GM23338 (cell line): ENCODE measurements around the gene GFAP. TPM values are rescaled to one million over a fixed set of nuclear protein-coding genes. Genes with fewer than 3 reads are reported as not detected.

Source experiments
- ATAC-seq: fragments of 200-7000 bp; cut with Tn5 transposase; 3 replicates; pipeline ENCODE4 v1.9.1; 2020
- DNase-seq: peaks from one replicate; pipeline ENCODE4 v3.0.0-alpha.2; 2015; ENCODE audit warnings: low spot score
- H2AFZ ChIP-seq: fragments of 200-600 bp; sonication (generic); 2 replicates; pipeline ENCODE4 v1.8.0; 2016; ENCODE audit warnings: antibody characterized with exemption, mild to moderate bottlenecking, moderate library complexity
- H3F3A ChIP-seq: fragments of 200-600 bp; sonication (generic); replicated peaks from 2 replicates; pipeline ENCODE4 v1.8.0; 2017; ENCODE audit warnings: antibody characterized with exemption, mixed run types, low read depth
- H3K27ac ChIP-seq: fragments of 200-600 bp; sonication (generic); 2 replicates; pipeline ENCODE4 v1.6.1; 2016; ENCODE audit warnings: low read depth
- H3K27me3 ChIP-seq: fragments of 200-600 bp; sonication (generic); 2 replicates; pipeline ENCODE4 v1.8.0; 2016; ENCODE audit warnings: mild to moderate bottlenecking, mixed run types, moderate library complexity; ENCODE audit not compliant: insufficient read depth
- H3K36me3 ChIP-seq: fragments of 200-600 bp; sonication (generic); 2 replicates; pipeline ENCODE4 v1.8.0; 2016; ENCODE audit warnings: mild to moderate bottlenecking; ENCODE audit not compliant: insufficient read depth
- H3K4me1 ChIP-seq: fragments of 200-600 bp; sonication (generic); 2 replicates; pipeline ENCODE4 v1.8.0; 2016; ENCODE audit warnings: mild to moderate bottlenecking, moderate library complexity; ENCODE audit not compliant: insufficient read depth
- H3K4me2 ChIP-seq: fragments of 200-600 bp; sonication (generic); 2 replicates; pipeline ENCODE4 v1.7.1; 2017; ENCODE audit warnings: mixed run types
- H3K4me3 ChIP-seq: fragments of 200-600 bp; sonication (generic); 2 replicates; pipeline ENCODE4 v1.6.1; 2016; ENCODE audit warnings: mixed run types
- H3K79me2 ChIP-seq: fragments of 200-600 bp; sonication (generic); replicated peaks from 2 replicates; pipeline ENCODE4 v1.8.0; 2017; ENCODE audit warnings: mild to moderate bottlenecking; ENCODE audit not compliant: insufficient read depth
- H3K9me2 ChIP-seq: fragments of 200-600 bp; sonication (generic); 2 replicates; pipeline ENCODE4 v1.8.0; 2017; ENCODE audit not compliant: insufficient read depth
- H4K20me1 ChIP-seq: fragments of 200-600 bp; sonication (generic); replicated peaks from 2 replicates; pipeline ENCODE4 v1.8.0; 2017; ENCODE audit warnings: mild to moderate bottlenecking; ENCODE audit not compliant: insufficient read depth
- H3K27ac Mint-ChIP-seq: 2 replicates; pipeline ENCODE4 v1.8.0; 2020; ENCODE audit warnings: inconsistent platforms, mild to moderate bottlenecking, moderate library complexity, mixed read lengths
- H3K27me3 Mint-ChIP-seq: 3 replicates; pipeline ENCODE4 v1.8.0; 2022; ENCODE audit warnings: low read depth, mild to moderate bottlenecking, moderate library complexity, mixed read lengths, inconsistent platforms; ENCODE audit not compliant: insufficient read depth, poor library complexity
- H3K36me3 Mint-ChIP-seq: 3 replicates; pipeline ENCODE4 v1.8.0; 2021; ENCODE audit warnings: low read depth, mild to moderate bottlenecking, inconsistent platforms, moderate library complexity, mixed read lengths
- H3K4me1 Mint-ChIP-seq: 3 replicates; pipeline ENCODE4 v1.8.0; 2020; ENCODE audit warnings: mild to moderate bottlenecking, inconsistent platforms, mixed read lengths
- H3K4me3 Mint-ChIP-seq: 3 replicates; pipeline ENCODE4 v1.8.0; 2021; ENCODE audit warnings: moderate library complexity, mild to moderate bottlenecking, inconsistent platforms, mixed read lengths
- H3K9me3 Mint-ChIP-seq: 3 replicates; pipeline ENCODE4 v1.8.0; 2020; ENCODE audit warnings: moderate library complexity, mild to moderate bottlenecking, inconsistent platforms, mixed read lengths
- CREB1 ChIP-seq: fragments of 250-450 bp; sonication (Bioruptor Pico); IDR thresholded peaks from 2 replicates; pipeline ENCODE4 v1.5.0; 2020; ENCODE audit warnings: low read depth, mild to moderate bottlenecking, moderate library complexity
- CTCF ChIP-seq, 2 experiments: fragments of 200-600 bp in 1 of 2; sonication (generic) in 1 of 2; conservative IDR thresholded peaks; 2 replicates each; pipeline versions ENCODE4 v1.5.1 to v1.6.1; 2016 to 2017; ENCODE audit warnings: antibody characterized with exemption in 2 of 2, low read depth in 2 of 2, mild to moderate bottlenecking in 2 of 2, moderate library complexity in 1 of 2
- EZH2 ChIP-seq: fragments of 200-600 bp; sonication (generic); IDR thresholded peaks from one replicate; pipeline ENCODE4 v1.8.0; 2017; ENCODE audit warnings: antibody characterized with exemption, mild to moderate bottlenecking, low read depth; ENCODE audit not compliant: unreplicated experiment
- EZH2phosphoT487 ChIP-seq: fragments of 200-600 bp; sonication (generic); IDR thresholded peaks from one replicate; pipeline ENCODE4 v1.8.1; 2018; ENCODE audit warnings: antibody characterized with exemption; ENCODE audit not compliant: unreplicated experiment
- JUNB ChIP-seq: IDR thresholded peaks from one replicate; pipeline ENCODE4 v1.6.1; 2016; ENCODE audit warnings: antibody characterized with exemption; ENCODE audit not compliant: unreplicated experiment
- REST ChIP-seq: IDR thresholded peaks from one replicate; pipeline ENCODE4 v1.6.1; 2018; ENCODE audit warnings: antibody characterized with exemption; ENCODE audit not compliant: unreplicated experiment
- ZNF462 ChIP-seq: fragments of 250-450 bp; sonication (Bioruptor Pico); IDR thresholded peaks from 2 replicates; pipeline ENCODE4 v1.5.0; 2020; ENCODE audit warnings: mild to moderate bottlenecking, moderate library complexity
- polyA plus RNA-seq: library from polyadenylated mRNA; unstranded; fragments of >200 nt; fragmentation: Nextera tagmentation; extraction: Ambion mirVana; gene quantifications from 2 replicates; pipeline ENCODE4 v1.2.1, GENCODE V29; 2016
- total RNA-seq: library from RNA; depleted of rRNA; stranded (reverse); fragments of >200 nt; shearing (Covaris generic); gene quantifications from 2 replicates; pipeline ENCODE4 v1.2.3, GENCODE V29; 2014

GFAP gene
- total and polyA plus RNA-seq, 2 experiments from 2014 or later: 0.15 to 5.1 TPM

- H3K4me1 ChIP-seq: peaks cover 14% of the 10 kb centered on the region; the same call in 1 of the 2 replicates
- TF ChIP-seq ZNF462 (no peak), CTCF (conservative IDR thresholded peaks at IDR 0.05; ENCODE audit: low read depth in 2 of 2) (no peak), JUNB (no peak), REST (no peak), CREB1 (no peak), EZH2 (no peak), EZH2phosphoT487 (no peak)
- peaks cover 17% of the 10 kb centered on the region for H3K4me1 Mint-ChIP-seq
- no peaks in the 10 kb centered on the region for H3K27me3 ChIP-seq
- H3K4me3 Mint-ChIP-seq: no peak overlapping the region
- no peak overlapping the region for H3K27ac Mint-ChIP-seq
- H3K4me3 ChIP-seq: no peak overlapping the region
- H3K9me2 ChIP-seq: no peaks in the 10 kb centered on the region
- no peak overlapping the region for H3K27ac ChIP-seq
- peaks cover 26% of the 10 kb centered on the region for H3K79me2 ChIP-seq
- H4K20me1 ChIP-seq: peaks cover 3% of the 10 kb centered on the region; the same call in 1 of the 2 replicates
- no peaks in the 10 kb centered on the region for H3K36me3 ChIP-seq
- H3K4me2 ChIP-seq: no peak overlapping the region
- ATAC-seq: no peak
- no peaks in the 10 kb centered on the region; the same call in 1 of the 2 replicates for H3F3A ChIP-seq
- H2AFZ ChIP-seq: no peak overlapping the region
- DNase-seq: no peak
- no peaks in the 10 kb centered on the region for H3K9me3 Mint-ChIP-seq
- H3K36me3 Mint-ChIP-seq: no peaks in the 10 kb centered on the region; the same call in 2 of the 3 replicates
- peaks cover 21% of the 10 kb centered on the region for H3K27me3 Mint-ChIP-seq
These were observed 13.8 kb downstream of the GFAP start for GRCh38 chr17:44901411-44901921.
